Pancreas (tissue), 10 donors: ENCODE results near the gene C4BPB. TPM values are rescaled to one million over a fixed set of nuclear protein-coding genes. Genes with fewer than 3 reads are reported as not detected.

Experiments used
- ATAC-seq, 4 donors: fragments of 200-7000 bp; cut with Tn5 transposase; one replicate each; pipeline versions ENCODE4 v1.8.0 to v1.9.1; 2020; ENCODE audit warnings: mild to moderate bottlenecking in 4 of 4, moderate library complexity in 4 of 4
- DNase-seq, 6 donors: peaks; one replicate each; pipeline ENCODE4 v3.0.0-alpha.2; 2020
- FAIRE-seq: peaks from 2 replicates; lab custom pipeline; 2012; peaks lifted over from hg19 to GRCh38; lab: Jason Lieb, UNC
- H3K27ac ChIP-seq, 4 donors: fragments of 200-600 bp; sonication (generic); 1 replicate in 3 of 4; 2 replicates in 1 of 4; pipeline versions ENCODE4 v1.5.0 to v1.8.0; 2020
- H3K27me3 ChIP-seq, 4 donors: fragments of 200-600 bp; one replicate each; pipeline ENCODE4 v1.8.0; 2021
- H3K36me3 ChIP-seq, 3 donors: fragments of 200-600 bp; sonication (generic) in 1 of 3; one replicate each; pipeline versions ENCODE4 v1.5.0 to v1.8.0; 2020 to 2021
- H3K4me1 ChIP-seq, 3 donors: fragments of 200-600 bp; one replicate each; pipeline ENCODE4 v1.8.0; 2021
- H3K4me3 ChIP-seq, 4 donors: fragments of 200-600 bp; sonication (generic) in 2 of 4; one replicate each; pipeline versions ENCODE4 v1.5.0 to v1.8.0; 2020 to 2021
- H3K9me3 ChIP-seq, 4 donors: fragments of 200-600 bp; one replicate each; pipeline ENCODE4 v1.8.0; 2021
- CTCF ChIP-seq, 4 donors: fragments of 200-600 bp; sonication (generic) in 3 of 4; IDR thresholded peaks; one replicate each; pipeline versions ENCODE4 v1.5.0 to v1.8.0; 2021; ENCODE audit warnings: antibody characterized with exemption in 4 of 4
- WGBS, 2 donors: extraction: QIAGEN DNeasy Blood & Tissue Kit; methylation state at CpG; one replicate each; pipeline ENCODE4 v1.1.7; 2013; 5-methylcytosine and 5-hydroxymethylcytosine counted together
- intact Hi-C, 3 donors: fragments of 100-400 bp; cut with DNase I; formaldehyde crosslinking; loops; one replicate each; pipeline versions ENCODE4 v1.11.1 to v1.14.2; 2022
- polyA plus RNA-seq, 2 donors: library from polyadenylated mRNA; stranded (reverse); fragments of 200-250 nt; gene quantifications; one replicate each; pipeline ENCODE4 v1.2.3, GENCODE V29; 2013
- total RNA-seq, 6 donors: library from RNA; stranded (reverse); fragmentation: NEBNext Ultra II Directional in 4 of 6; extraction: Animal tissue kit (Norgen Biotek cat#: 25700) in 4 of 6; gene quantifications; one replicate each; pipeline versions ENCODE4 v1.2.1 to v1.2.4, GENCODE V29; 2021 to 2023
- donor health status: healthy with polysubstance abuse.
- donor health status: DM: no; HTN: no; CAD: no; lungs with moderate emphysema.
- donor health status: DM: no; HTN: no; CAD: no.
- donor health status: control.
- donor health status: control.
- donor health status: Bipolar disorder and iron deficiency.
- donor health status: DM: yes; HTN: yes; CAD: no.
- donor health status: DM: no; HTN: no; CAD: no.
- donor health status: DM: no; HTN: no; CAD: no.
- donor health status: DM: yes; HTN: yes; CAD: no.

C4BPB gene
- total and polyA plus RNA-seq, 8 donors = 1.6 to 34.1 (median 4.2) TPM

DNA sequence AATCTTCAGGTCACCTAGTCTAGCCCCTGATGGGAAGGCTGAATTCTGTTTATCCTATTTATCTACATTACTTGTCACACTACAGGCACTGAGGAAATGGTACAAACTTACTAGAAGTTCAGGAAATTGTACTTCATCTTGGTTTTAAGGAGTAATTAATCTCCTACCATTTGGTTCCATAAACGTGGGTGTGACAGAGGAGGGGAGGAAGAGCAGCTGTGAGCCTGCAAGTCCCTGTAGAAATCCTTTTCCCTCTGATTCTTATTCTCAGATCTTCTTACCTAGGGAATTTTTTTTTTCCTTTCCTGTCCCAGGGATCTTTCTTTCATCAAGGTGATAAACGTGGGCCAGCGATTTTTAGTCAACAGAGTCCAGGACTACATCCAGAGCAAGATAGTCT, 21.5 kb upstream of the C4BPB start:
- H3K36me3 ChIP-seq = peaks cover 0 to 13% (median 6%) of the 10 kb centered on the region in 3 donors
- no peaks in the 10 kb centered on the region for H3K9me3 ChIP-seq
- H3K27ac ChIP-seq = no peak overlapping the region
- ATAC-seq = no peak
- H3K4me1 ChIP-seq = no peaks in the 10 kb centered on the region
- H3K27me3 ChIP-seq = no peaks in the 10 kb centered on the region
- no peak for TF ChIP-seq CTCF (IDR thresholded peaks at IDR 0.05)
- WGBS, 2 donors = 43 to 49% methylated on average over 3 of the region's 3 CpGs
- no peak for DNase-seq
- intact Hi-C loops = no loop called here
- no peak overlapping the region for H3K4me3 ChIP-seq
- no peak for FAIRE-seq

DNA sequence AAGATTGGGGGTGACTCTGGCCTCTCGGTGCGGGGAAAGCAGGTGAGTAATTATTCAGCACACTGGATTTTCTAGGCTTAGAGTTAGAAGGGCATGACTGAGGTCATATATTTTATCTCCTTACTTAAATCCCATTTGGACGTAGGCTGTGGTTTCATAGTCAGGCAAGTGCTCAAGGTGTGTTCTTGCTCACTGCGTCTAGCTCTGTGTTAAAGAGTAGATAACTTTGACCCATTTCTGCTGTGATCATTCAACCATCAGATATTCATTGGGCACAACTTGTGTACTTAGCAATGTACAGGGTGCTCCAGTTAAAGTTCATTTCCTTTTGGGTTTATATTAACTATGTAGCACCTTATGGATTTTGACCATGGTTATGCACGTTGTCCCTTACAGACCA, 21.0 kb upstream of the C4BPB start:
- no peak overlapping the region for H3K27ac ChIP-seq
- H3K36me3 ChIP-seq = peaks cover 0 to 13% (median 6%) of the 10 kb centered on the region in 3 donors

GRCh38 chr1:207069061-207069460, 19.6 kb upstream of the C4BPB start:
- Histone ChIP-seq H3K9me3 (no peaks in the 10 kb centered on the region), H3K27me3 (no peaks in the 10 kb centered on the region), H3K27ac (no peak overlapping the region), H3K4me3 (no peak overlapping the region), H3K36me3 (peaks cover 0 to 5% (median 3%) of the 10 kb centered on the region in 3 donors), H3K4me1 (no peaks in the 10 kb centered on the region)
- WGBS, 2 donors = 91 to 99% methylated on average over 3 of the region's 3 CpGs
- intact Hi-C loops = no loop called here
- FAIRE-seq (no peak), DNase-seq (no peak), ATAC-seq (no peak)
- no peak for TF ChIP-seq CTCF (IDR thresholded peaks at IDR 0.05)

More for the DNA sequence above, 21.0 kb upstream of the C4BPB start:
- no peak for FAIRE-seq
- Histone ChIP-seq H3K9me3 (no peaks in the 10 kb centered on the region), H3K4me3 (no peak overlapping the region), H3K27me3 (no peaks in the 10 kb centered on the region), H3K4me1 (no peaks in the 10 kb centered on the region)
- no peak for TF ChIP-seq CTCF (IDR thresholded peaks at IDR 0.05)
- no peak for DNase-seq
- intact Hi-C loops = no loop called here
- 63 to 77% methylated on average over 5 of the region's 5 CpGs for WGBS, 2 donors
- no peak for ATAC-seq

DNA sequence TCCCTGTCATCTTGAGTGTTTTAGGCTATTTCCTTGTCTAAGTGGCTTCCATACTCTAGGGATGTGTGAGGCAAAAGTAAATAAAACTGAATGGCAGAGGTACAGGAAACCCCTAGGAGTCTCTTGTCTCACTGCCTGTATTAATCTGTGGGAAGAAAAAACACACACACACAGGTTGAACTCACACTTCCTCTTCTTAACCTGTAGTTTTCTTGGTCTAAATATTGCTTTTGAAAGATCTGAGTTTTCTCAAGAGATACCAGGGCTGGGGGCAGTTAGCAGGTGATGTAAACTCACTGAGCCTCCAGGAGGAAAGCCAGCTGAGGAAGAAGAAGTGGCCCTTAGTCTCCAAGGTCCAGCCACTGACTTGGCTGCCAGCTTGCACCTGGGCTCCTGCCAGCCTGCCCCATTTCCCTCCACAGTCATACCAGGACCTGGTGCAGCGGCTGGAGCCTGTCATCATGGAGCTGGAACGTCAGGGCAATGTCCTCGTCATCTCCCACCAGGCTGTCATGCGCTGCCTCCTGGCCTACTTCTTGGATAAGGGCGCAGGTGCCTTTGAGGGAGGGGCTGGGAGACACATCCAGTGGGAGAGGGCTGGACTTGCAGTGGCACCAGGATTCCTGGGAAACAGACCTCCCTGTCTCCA, 18.7 kb upstream of the C4BPB start:
- FAIRE-seq (no peak), ATAC-seq (no peak), DNase-seq (no peak)
- H3K4me3 ChIP-seq = no peak overlapping the region
- H3K27me3 ChIP-seq = no peaks in the 10 kb centered on the region
- H3K9me3 ChIP-seq = no peaks in the 10 kb centered on the region
- WGBS, 2 donors = 85 to 92% methylated on average over 5 of the region's 5 CpGs
- intact Hi-C loops = no loop called here
- H3K36me3 ChIP-seq = peaks cover 0 to 5% (median 3%) of the 10 kb centered on the region in 3 donors
- no peaks in the 10 kb centered on the region for H3K4me1 ChIP-seq
- no peak overlapping the region for H3K27ac ChIP-seq
- TF ChIP-seq CTCF (IDR thresholded peaks at IDR 0.05) = no peak

DNA sequence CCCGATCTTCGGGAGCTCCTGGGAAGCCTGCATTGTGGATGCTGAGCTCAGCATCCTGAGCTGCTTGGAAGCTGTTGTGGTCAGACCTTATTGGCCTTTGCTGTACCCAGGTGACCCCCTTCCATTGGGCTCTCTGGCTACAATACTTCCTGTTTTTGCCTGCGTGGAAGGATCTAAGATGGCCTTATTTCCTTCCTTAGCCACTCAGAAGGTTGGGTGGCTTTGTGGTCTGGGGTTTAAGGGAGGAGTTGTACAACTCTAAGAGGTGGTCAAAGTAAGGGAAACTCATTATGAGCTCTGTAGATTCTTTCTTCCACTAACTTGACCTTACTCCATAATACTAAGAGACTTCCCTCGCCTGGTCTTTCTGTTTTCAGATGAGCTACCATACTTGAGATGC, 17.8 kb upstream of the C4BPB start:
- Histone ChIP-seq H3K9me3 (no peaks in the 10 kb centered on the region), H3K27ac (no peak overlapping the region), H3K27me3 (no peaks in the 10 kb centered on the region), H3K36me3 (peaks cover 0 to 5% (median 3%) of the 10 kb centered on the region in 3 donors), H3K4me3 (no peak overlapping the region), H3K4me1 (no peaks in the 10 kb centered on the region)
- 85% methylated on average over 4 of the region's 4 CpGs for WGBS, 2 donors
- DNase-seq = no peak
- TF ChIP-seq CTCF (IDR thresholded peaks at IDR 0.05) = no peak
- FAIRE-seq = no peak
- no peak for ATAC-seq
- intact Hi-C loops = no loop called here
